NCI-H2107 treated with DMSO at 0.1 percent for 48 hours (cell line): ENCODE measurements around the gene NSRP1.
"Not testable (repeated sequence)": the region's sequence is repeated elsewhere in the genome, so short reads cannot be mapped to it uniquely, and the experiment has no call there.

ENCODE experiments used
- DNase-seq: peaks from one replicate; lab custom pipeline; 2025; ENCODE audit not compliant: unreplicated experiment; lab: John Stamatoyannopoulos, UW

NSRP1 gene

DNA sequence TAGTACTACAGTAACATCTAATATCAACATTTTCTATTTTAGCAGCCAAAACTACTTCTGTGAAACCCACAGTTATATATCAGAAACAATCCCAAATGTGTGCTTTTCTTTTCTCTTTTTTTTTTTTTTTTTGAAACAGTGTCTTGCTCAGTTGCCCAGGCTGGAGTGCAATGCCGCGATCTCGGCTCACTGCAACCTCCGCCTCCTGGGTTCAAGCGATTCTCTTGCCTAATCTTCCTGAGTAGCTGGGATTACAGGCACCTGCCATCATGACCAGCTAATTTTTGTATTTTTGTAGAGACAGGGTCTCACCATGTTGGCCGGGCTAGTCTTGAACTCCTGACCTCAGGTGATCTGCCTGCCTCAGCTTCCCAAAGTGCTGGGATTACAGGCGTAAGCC is 2.0 kb downstream of the NSRP1 start:
- not testable (repeated sequence) for DNase-seq

DNA sequence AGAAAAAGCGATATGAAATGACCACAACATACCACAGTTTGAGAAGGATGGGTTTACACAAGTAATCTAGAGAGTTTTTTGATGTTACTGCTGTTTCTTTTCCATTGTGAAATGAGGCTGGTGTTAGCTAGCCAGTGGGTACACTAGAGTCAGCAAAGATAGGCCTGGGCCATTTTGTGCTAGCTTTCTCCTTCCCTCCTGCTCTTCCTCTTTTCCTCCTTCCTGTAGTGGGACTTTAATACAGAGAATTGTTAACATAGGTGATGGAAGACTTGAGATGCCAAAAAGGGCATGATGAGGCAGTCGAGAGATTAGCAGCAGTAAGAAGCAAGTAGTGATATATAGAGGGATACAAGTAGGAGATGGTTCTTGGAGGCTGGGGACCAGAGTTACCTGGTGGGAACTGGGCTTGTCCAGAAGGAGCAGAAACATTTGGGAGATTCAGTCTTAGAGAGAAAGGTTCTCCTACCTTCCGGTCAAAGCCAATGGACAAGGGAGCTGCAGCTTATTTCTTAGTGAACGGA is 7.7 kb downstream of the NSRP1 start:
- no peak for DNase-seq

DNA sequence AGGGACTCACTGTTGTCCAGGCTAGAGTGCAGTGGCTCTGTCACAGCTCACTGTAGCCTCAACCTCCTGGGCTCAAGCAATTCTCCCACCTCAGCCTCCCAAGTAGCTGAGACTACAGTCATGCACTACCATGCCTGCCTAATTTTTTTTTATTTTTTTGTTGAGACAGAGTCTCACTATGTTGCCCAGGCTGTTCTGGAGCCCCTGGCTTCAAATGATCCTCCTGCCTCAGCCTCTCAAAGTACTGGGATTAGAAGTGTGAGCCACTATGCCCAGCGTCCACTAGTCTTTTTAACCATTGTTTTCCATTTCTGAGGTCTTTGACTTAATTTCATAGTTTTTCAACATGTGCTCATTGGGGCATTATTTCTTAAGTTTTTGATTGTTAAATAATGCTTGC is 13.5 kb downstream of the NSRP1 start:
- no peak for DNase-seq

DNA sequence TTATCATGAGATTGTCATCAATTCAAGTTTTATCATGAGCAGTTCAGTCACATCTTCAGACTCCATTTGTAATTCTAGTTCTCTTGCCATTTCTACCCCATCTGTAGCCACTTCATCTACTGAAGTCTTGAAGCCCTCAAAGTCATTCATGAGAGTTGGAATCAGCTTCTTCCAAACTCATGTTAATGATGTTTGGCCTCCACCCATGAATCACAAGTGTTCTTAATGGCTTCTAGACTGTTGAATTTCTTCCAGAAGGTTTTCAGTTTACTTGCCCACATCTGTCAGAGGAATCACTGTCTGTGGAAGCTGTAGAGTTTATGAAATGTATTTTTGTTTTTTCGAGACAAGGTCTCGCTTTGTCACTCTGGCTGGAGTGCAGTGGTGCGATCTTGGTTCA is 16.0 kb downstream of the NSRP1 start:
- DNase-seq, result no peak

DNA sequence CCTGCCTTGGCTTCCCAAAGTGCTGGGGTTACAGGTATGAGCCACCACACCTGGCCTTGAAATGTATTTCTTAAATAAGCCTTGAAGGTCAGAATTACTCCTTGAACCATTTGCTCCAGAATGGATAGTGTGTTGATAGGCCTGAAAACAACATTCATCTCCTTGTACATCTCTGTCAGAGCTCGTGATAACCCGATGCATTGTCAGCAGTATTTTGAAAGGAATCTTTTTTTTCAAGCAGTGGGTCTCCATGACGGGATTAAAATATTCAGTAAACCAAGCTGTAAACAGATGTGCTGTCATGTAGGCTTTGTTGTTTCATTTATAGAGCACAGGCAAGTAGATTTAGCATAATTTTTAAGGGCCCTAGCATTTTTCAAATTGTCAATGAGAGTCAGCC is 16.6 kb downstream of the NSRP1 start:
- DNase-seq, result no peak

DNA sequence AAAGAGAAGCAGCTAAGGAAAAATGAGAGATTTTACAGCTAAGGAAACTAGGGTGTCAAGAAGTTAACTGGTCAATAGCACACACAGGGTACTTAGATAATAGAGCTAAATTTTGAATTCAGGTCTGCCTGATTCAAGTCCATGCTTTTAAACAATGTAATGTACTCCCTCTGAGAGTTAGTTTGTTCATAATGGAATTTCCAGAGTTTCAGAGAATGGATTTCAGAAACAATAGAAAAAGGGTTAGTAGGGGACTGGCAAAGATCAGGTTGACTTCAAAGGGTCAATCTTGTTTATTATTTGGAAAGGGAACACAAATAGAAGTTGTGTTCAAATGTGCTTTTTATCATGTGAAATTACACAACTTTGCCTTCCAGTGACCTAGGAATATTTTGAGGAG is 17.9 kb downstream of the NSRP1 start:
- DNase-seq, result no peak

DNA sequence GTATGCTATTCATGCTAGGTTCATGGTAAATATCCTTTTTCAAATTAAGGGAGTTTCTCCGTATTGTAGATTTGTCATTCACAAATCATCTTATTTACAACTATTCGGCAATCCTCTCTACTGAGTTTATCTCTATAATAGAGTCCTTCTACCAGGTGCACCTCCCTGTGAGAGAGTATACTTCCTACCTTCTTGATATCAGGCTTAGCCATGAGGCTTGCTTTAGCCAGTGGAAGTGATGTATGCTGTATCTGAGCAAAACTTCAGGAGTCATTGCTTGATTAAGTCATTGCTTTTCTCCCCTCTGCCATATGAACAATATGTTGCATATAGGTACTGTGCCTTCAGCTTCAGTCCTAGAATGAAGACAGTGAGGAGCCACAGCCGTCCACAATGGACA is 20.5 kb downstream of the NSRP1 start:
- no peak for DNase-seq

DNA sequence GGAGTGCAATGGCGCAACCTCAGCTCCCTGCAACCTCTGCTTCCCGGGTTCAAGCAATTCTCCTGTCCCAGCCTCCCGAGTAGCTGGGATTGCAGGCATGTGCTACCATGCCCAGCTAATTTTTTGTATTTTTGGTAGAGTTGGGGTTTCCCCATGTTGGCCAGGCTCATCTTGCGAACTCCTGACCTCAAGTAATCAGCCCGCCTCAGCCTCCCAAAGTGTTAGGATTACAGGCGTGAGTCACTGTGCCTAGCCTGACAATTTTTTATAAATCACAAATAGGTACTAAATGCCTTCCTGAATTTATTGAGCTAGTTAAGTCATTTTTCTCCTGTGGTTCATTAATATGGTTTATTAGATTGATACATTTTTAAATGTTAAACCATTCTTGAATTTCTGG is 31.2 kb downstream of the NSRP1 start:
- DNase-seq, result not testable (repeated sequence)

DNA sequence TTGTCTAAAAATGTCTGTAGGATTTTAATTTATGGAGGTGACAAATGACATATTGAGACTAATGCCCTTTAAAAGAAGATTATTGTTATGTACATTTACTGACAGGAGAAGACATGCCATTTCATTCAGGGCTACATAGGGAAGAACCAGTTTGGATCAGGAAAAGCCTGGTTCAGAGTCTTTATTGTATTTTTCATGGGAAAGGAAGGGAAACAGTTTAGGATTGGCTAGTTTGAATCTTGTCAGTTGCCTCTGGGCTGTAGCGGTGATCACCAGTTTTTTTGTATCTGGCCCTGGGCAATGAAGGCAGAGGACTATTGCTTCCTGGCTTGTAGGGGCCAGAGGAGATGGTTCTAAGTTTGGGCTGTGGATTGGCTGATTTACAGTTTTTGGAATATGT is 31.8 kb downstream of the NSRP1 start:
- no peak for DNase-seq

DNA sequence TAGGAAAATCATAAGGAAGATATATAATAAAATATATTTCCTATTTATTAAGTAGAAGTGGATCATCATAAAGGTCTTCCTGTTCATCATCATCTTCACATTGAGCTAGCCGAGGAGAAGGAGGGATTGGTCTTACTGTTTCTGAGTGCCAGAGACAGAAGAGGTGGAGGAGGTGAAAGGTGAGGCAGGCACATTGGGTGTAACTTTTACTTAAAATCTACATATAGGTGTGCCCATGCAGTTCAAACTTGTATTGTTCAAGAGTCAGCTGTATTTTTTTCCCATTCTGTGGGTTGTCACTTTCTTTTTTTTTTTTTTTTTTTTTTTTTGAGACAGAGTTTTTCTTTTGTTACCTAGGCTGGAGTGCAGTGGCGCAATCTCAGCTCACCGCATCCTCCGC is 34.9 kb downstream of the NSRP1 start:
- DNase-seq, result no peak

DNA sequence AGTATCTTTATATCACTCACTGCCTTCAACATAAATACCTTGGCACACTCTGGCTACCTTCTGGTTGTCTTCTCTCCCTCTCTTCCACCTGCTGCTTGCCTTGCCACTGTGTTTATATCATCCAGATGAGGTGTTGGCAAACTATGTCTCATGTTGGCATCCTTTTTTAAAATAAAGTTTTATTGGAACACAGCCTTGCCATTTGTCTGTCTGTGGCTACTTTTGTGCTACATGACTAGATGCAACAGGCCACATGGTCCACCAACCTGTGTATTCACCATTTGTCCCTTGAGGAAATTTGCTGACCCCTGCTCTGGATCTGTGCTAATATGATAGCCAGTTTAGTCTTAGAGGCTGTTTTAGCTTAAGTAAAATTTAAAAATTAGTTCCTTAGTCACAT is 36.8 kb downstream of the NSRP1 start:
- no peak for DNase-seq

DNA sequence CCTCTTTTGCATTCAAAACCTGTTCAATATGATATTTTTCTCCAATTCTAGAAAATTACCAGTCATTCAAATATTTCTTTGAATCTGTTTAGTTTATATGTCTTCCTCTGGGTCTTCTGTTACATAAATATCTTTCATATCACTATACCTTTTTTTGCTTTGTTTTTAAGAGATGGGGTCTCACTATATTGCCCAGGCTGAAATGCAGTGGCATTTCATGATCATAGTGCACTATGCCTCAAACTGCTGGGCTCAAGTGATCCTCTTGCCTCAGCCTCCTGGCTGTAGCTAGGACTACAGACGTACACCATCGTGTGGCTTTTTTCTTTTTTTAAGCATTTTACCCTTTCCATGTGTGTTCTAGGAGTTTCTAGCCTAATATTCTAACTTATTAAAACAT is 38.8 kb downstream of the NSRP1 start:
- no peak for DNase-seq

DNA sequence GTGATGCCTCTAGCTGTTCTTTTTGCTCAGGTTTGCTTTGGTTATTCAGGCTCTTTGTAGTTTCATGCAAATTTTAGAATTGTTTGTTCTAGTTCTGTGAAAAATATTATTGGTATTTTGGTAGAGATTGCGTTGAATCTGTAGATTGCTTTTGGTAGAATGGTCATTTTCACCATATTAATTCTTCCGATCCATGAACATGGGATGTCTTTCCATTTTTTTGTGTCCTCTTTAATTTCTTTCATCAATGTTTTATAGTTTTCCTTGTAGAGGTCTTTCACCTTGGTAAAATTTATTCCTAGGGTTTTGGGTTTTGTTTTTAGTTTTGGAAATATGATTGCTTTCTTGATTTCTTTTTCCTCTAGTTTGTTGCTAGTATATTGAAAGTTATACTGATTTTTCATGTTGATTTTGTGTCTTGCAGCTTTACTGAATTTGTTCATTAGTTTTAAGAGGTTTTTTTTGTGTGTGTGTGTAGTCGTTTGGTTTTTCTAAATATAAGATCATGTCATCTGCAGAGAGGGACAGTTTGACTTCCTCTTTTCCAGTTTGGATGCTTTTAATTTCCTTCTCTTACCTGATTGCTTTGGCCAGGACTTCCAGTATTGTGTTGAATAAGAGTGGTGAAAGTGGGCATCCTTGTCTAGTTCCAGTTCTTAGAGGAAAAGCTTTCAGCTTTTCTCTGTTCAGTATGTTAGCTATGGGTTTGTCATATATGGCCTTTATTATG is 42.4 kb downstream of the NSRP1 start:
- DNase-seq, result no peak

DNA sequence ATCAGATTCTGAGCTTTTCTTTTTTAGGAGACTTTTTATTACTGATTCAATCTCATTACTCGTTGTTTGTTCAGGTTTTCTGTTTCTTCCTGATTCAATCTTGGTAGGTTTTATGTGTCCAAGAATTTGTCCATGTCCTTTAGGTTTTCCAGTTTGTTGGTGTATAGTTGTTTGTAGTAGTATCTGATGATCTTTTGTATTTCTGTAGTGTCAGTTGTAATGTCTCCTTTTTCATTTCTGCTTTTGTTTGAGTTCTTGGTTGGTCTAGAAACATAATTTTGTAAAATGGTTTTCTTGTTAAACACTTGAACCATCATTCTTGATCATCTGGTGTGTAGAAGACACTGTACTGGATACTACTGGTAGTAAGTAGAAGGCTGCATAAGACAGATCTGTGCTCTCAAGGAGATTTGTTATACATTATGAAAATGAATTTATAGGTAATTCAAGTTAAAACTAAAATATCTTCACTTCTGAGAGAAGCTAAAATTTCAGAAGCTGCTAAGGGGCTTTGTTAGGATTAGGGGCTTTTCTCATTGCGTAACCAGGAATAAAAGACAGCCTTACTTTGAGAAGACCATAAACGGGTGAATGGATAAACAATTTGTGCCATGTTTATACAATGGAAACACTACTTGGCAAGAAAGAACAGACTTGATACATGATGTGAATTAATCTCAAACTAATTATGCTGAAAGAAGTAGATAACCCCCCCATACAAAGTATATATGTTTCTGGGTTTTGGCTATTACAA is 44.0 kb downstream of the NSRP1 start:
- DNase-seq, result no peak

DNA sequence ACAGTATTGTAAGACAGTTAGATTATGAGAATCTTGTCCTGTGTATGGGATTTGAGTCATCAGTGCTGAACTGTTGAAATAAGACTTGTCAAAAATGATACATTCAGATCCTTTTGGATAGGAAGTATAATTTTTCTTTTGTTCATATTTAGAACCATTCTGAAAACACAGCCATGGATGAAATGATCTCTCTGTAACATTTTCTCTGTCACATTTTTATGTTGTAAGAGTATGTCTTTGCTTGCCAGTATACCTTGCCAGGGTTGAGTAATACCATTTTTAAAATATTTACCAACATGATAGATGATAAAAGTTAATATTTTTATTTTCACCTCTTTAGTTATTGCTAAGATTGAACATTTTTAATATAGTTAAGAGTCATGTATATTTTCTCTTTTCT is 45.0 kb downstream of the NSRP1 start:
- no peak for DNase-seq

DNA sequence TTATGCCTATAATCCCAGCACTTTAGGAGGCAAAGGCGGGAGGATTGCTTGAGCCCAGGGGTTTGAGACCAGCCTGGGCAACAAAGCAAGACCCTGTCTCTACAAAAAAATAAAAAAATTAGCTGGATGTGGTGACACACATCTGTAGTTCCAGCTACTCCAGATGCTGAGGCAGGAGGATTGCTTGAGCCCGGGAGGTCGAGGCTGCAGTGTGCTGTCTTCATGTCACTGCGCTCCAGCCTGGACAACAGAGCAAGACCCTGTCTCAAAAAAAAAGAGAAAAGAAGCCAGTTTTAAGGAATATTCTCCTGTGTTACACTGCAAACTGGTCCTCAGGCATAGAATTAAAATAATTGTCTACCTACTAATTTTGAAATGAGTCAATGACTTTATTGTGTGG is 47.9 kb downstream of the NSRP1 start:
- no peak for DNase-seq

DNA sequence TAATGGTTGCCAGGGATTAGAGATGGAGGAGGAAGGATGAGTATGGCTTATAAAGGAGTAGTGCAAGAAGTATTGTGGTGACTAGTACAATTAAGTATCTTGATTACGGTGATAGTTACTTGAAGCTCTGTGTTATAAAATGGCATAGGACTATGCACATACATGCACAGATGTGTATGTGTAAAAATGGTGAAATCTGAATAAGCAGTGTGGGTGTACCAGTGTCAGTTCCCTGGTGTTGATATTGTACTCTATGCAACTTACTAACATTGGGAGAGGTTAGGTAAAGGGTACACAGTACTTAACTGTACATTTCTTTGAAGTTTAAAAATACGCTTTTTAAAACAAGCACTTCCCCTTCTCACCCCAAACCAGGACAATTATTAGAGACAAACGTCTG is 48.5 kb downstream of the NSRP1 start:
- DNase-seq, result no peak

DNA sequence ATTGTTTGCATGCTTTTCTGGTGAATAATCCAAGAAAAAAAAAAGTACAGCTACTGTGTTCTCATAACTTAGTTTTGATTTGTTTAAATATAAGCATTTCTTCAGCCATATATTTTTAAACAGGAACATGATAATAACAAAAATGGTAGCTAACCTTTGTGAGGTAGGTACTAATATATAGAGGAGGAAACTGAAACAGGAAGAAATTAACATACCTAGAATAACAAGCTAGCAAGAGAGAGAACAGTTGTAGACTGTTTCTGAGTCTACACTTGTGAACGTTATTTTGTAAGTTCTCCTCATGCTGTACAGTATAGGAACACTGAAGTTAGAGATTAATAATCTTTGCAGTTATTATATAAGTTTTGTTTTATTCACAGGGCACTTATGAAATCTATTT is 49.3 kb downstream of the NSRP1 start:
- no peak for DNase-seq

DNA sequence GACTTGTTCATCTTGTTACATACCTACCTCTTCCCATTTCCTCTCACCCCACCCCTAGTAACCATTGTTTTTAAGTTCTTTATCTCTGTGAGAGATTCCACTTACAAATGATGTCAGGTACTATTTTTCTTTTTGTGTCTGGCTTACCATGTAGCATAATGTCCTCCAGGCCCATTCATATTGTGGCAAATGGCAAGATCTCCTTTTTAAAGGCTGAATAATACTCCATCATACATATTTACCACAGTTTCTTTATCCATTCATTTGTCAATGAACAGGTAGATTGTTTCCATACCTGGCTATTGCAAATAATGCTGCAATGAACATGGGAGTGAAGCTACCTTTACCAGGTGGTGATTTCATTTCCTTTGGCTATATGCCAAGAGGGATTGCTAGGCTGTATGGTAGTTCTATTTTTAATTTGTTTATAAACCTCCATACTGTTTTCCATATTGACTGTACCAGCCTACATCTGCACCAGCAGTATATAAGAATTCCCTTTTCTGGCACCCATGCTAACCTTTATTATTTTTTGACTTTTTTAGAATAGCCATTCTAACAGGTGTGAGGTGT is 53.9 kb downstream of the NSRP1 start:
- no peak for DNase-seq

DNA sequence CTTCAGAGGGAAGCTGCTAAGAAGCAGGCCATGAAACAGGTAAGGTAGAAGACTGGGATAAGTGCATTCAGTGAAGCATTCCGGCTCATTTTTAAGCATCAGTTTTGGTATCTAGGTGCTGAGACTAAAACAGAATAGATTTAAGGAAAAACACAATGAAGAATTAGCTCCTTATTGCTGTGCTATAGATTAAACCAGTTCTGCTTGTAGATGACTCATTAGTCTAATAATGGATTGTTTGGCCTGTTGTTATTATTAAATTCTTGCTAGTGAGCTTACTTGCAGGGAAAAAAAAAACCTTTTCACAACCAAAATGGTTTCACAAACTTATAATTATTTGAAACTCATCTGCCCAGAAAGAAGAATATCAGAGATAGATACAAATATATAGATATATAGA is 55.9 kb downstream of the NSRP1 start:
- no peak for DNase-seq

DNA sequence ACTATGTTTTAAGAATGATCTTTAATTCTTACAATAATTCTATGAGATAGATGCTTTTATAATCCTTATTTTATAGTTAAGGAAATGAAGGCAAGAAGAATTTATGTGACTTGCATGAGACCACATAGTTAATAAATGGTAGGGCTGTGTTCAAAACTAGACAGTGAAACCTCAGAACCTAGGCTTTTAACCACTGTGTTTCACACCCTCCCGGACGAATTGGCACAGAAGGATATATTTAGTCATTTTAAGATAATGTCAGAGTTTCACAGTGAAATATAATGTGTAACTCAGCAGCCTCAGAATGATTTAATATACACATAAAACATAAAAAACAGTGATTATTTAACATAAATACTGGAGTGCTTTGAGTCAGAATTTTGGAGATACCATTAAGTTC is 57.0 kb downstream of the NSRP1 start:
- DNase-seq, result no peak

DNA sequence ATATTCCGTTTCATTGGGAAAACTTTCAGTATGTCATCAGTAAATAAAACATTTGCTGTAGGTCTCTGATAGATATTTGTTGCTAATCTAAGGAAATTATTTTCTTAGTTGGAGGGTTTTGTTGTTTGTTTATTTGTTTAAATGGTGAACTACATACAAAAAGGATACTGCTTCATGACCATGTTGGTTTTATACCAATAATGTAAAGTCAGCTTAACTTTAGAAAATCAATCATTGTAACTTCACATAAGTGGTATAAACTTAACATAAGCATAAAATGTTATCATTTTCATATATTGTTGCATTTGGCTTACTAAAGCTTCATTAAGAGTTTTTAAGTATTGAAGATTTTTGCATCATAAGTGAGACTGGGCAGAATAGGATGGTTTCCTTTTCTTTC is 57.9 kb downstream of the NSRP1 start:
- no peak for DNase-seq
